Endodermal cell (in vitro differentiated cells): ENCODE results near the gene MPZL3. TPM values are rescaled to one million over a fixed set of nuclear protein-coding genes. Genes with fewer than 3 reads are reported as not detected.
"Not testable (repeated sequence)": the region's sequence is repeated elsewhere in the genome, so short reads cannot be mapped to it uniquely, and the experiment has no call there.

Experiments used
- DNase-seq: peaks from one replicate; pipeline ENCODE4 v3.0.0-alpha.2; 2017
- H3K27ac ChIP-seq: 2 replicates; pipeline ENCODE4 v1.5.1; 2013; ENCODE audit warnings: mild to moderate bottlenecking, low read depth, low read length, moderate library complexity
- H3K27me3 ChIP-seq: 2 replicates; pipeline ENCODE4 v1.6.1; 2013; ENCODE audit warnings: mild to moderate bottlenecking, low read length, moderate library complexity; ENCODE audit not compliant: insufficient read depth, control insufficient read depth, poor library complexity, severe bottlenecking
- H3K36me3 ChIP-seq: 2 replicates; pipeline ENCODE4 v1.7.0; 2013; ENCODE audit warnings: mild to moderate bottlenecking, low read length, moderate library complexity; ENCODE audit not compliant: control insufficient read depth, insufficient read depth
- H3K4me1 ChIP-seq: one replicate; pipeline ENCODE4 v1.7.0; 2013; ENCODE audit warnings: low read length; ENCODE audit not compliant: control insufficient read depth, insufficient read depth
- H3K4me3 ChIP-seq: 2 replicates; pipeline ENCODE4 v1.5.1; 2013; ENCODE audit warnings: mild to moderate bottlenecking, low read length, moderate library complexity
- H3K9ac ChIP-seq: 2 replicates; pipeline ENCODE4 v1.6.1; 2013; ENCODE audit warnings: mild to moderate bottlenecking, low read length, moderate library complexity; ENCODE audit not compliant: poor library complexity, severe bottlenecking; ENCODE audit errors: extremely low read depth
- H3K9me3 ChIP-seq: 2 replicates; pipeline ENCODE4 v1.6.1; 2013; ENCODE audit warnings: mild to moderate bottlenecking, low read length, moderate library complexity; ENCODE audit not compliant: control insufficient read depth
- H3K27ac Mint-ChIP-seq: 2 replicates; pipeline ENCODE4 v1.8.0; 2020; ENCODE audit warnings: mixed read lengths
- H3K27me3 Mint-ChIP-seq: 2 replicates; pipeline ENCODE4 v1.8.0; 2021; ENCODE audit warnings: mild to moderate bottlenecking, mixed read lengths; ENCODE audit not compliant: insufficient read depth
- H3K36me3 Mint-ChIP-seq: 2 replicates; pipeline ENCODE4 v1.8.0; 2020; ENCODE audit warnings: low read depth, mixed read lengths
- H3K4me1 Mint-ChIP-seq: 2 replicates; pipeline ENCODE4 v1.8.0; 2020; ENCODE audit warnings: mixed read lengths
- H3K4me3 Mint-ChIP-seq: 2 replicates; pipeline ENCODE4 v1.8.0; 2020; ENCODE audit warnings: mild to moderate bottlenecking, moderate library complexity, mixed read lengths
- H3K9me3 Mint-ChIP-seq: 2 replicates; pipeline ENCODE4 v1.8.0; 2020; ENCODE audit warnings: mild to moderate bottlenecking, mixed read lengths
- CTCF ChIP-seq: fragments of 200-600 bp; sonication (generic); conservative IDR thresholded peaks from 2 replicates; pipeline ENCODE4 v1.5.0; 2021; ENCODE audit warnings: antibody characterized with exemption, mild to moderate bottlenecking
- WGBS, 2 experiments: methylation state at CpG; one replicate each; pipeline versions ENCODE4 v1.1.5 to v1.1.7; 2013; ENCODE audit warnings: missing lambda C conversion rate in 2 of 2, mixed read lengths in 1 of 2; ENCODE audit not compliant: insufficient coverage in 1 of 2, insufficient read length in 1 of 2; 5-methylcytosine and 5-hydroxymethylcytosine counted together
- total RNA-seq, 2 donors: library from RNA; stranded (reverse); fragmentation: NEBNext Ultra II Directional in 1 of 2; extraction: Animal tissue kit (Norgen Biotek cat#: 25700) in 1 of 2; gene quantifications; 2 replicates in 1 of 2; 3 replicates in 1 of 2; pipeline ENCODE4 v1.2.1, GENCODE V29; 2021

Gene MPZL3
- total RNA-seq, 2 donors from 2014 or later, result 4.1 to 5.7 TPM

- Mint-ChIP-seq H3K27ac (no peak overlapping the region), H3K27me3 (peaks cover 37% of the 10 kb centered on the region)
- WGBS, 2 experiments, result 92 to 93% methylated on average over 2 to 6 of the region's 6 CpGs
Observed at GRCh38 chr11:118186346-118187107, 65.6 kb downstream of the MPZL3 start.

GRCh38 chr11:118184784-118185579, 67.2 kb downstream of the MPZL3 start:
- peaks cover 13% of the 10 kb centered on the region for H3K27me3 ChIP-seq
- H3K9me3 Mint-ChIP-seq, result peaks cover 2% of the 10 kb centered on the region
- no peaks in the 10 kb centered on the region for H3K36me3 Mint-ChIP-seq
- no peak overlapping the region for H3K27ac Mint-ChIP-seq
- no peaks in the 10 kb centered on the region for H3K9me3 ChIP-seq
- H3K36me3 ChIP-seq, result no peaks in the 10 kb centered on the region
- no peak overlapping the region for H3K4me3 Mint-ChIP-seq
- peaks cover 6% of the 10 kb centered on the region for H3K4me1 ChIP-seq
- no peak for TF ChIP-seq CTCF
- H3K4me1 Mint-ChIP-seq, result peaks cover 6% of the 10 kb centered on the region
- H3K27me3 Mint-ChIP-seq, result peaks cover 32% of the 10 kb centered on the region
- H3K27ac ChIP-seq, result no peak overlapping the region
- WGBS, 2 experiments, result 90 to 94% methylated on average over 5 to 12 of the region's 12 CpGs
- H3K9ac ChIP-seq, result no peak overlapping the region
- DNase-seq, result no peak
- H3K4me3 ChIP-seq, result no peak overlapping the region

More at GRCh38 chr11:118186346-118187107, 65.6 kb downstream of the MPZL3 start:
- H3K4me3 ChIP-seq, result no peak overlapping the region
- H3K4me3 Mint-ChIP-seq, result no peak overlapping the region
- peaks cover 13% of the 10 kb centered on the region for H3K27me3 ChIP-seq
- H3K9me3 Mint-ChIP-seq, result peaks cover 17% of the 10 kb centered on the region
- H3K4me1 Mint-ChIP-seq, result no peaks in the 10 kb centered on the region
- H3K36me3 ChIP-seq, result no peaks in the 10 kb centered on the region
- H3K4me1 ChIP-seq, result no peaks in the 10 kb centered on the region
- DNase-seq, result no peak
- no peak overlapping the region for H3K9ac ChIP-seq
- no peaks in the 10 kb centered on the region for H3K9me3 ChIP-seq
- H3K27ac ChIP-seq, result no peak overlapping the region
- H3K36me3 Mint-ChIP-seq, result peaks cover 5% of the 10 kb centered on the region
- TF ChIP-seq CTCF, result no peak

GRCh38 chr11:118183691-118184090, 68.5 kb downstream of the MPZL3 start:
- H3K4me3 ChIP-seq, H3K9ac ChIP-seq, H3K9me3 ChIP-seq, H3K4me1 Mint-ChIP-seq, H3K27ac Mint-ChIP-seq, H3K36me3 ChIP-seq, H3K27ac ChIP-seq, H3K9me3 Mint-ChIP-seq, H3K4me1 ChIP-seq, H3K36me3 Mint-ChIP-seq, H3K4me3 Mint-ChIP-seq, DNase-seq: not testable (repeated sequence)
- H3K27me3 ChIP-seq, result peaks cover 13% of the 10 kb centered on the region
- 92 to 95% methylated on average over 3 to 5 of the region's 5 CpGs for WGBS, 2 experiments
- peaks cover 33% of the 10 kb centered on the region for H3K27me3 Mint-ChIP-seq
